K562 (cell line): Measurements from ENCODE around the gene ZNF124. TPM values are rescaled to one million over a fixed set of nuclear protein-coding genes. Genes with fewer than 3 reads are reported as not detected.
A peak's percentile ranks its signal among the peaks of the same experiment; 100 is the strongest.
"Not testable (repeated sequence)": the region's sequence is repeated elsewhere in the genome, so short reads cannot be mapped to it uniquely, and the experiment has no call there.

Experiments
- ATAC-seq: fragments of 200-7000 bp; cut with Tn5 transposase; 3 replicates; pipeline ENCODE4 v1.9.1; 2020; ENCODE audit warnings: moderate library complexity
- BruUV-seq: library from RNA; stranded (reverse); fragments of 400-500 nt; replicated peaks from 2 replicates; lab custom pipeline; 2021; lab: Mats Ljungman, UMichigan
- CTCF ChIA-PET: fragments of 300-600 bp; formaldehyde crosslinking; extraction: SDS; loops from one replicate; lab custom pipeline; 2021; ENCODE audit warnings: low intra/inter-chr PET ratio; lab: Yijun Ruan, JAX
- POLR2A ChIA-PET: fragments of 300-600, 350-650 bp; sonication (Branson Sonifier 250); formaldehyde crosslinking; extraction: SDS; loops from one replicate; lab custom pipeline; 2021; ENCODE audit warnings: antibody characterized with exemption, inconsistent platforms; lab: Yijun Ruan, JAX
- DNase-seq, 4 experiments: peaks; one replicate each; pipeline versions ENCODE4 v3.0.0 to v3.0.0-alpha.2; 2011 to 2018; ENCODE audit warnings: low spot score in 3 of 4, mixed read lengths in 3 of 4; ENCODE audit errors: extremely low read depth in 1 of 4
- FAIRE-seq: peaks from 2 replicates; lab custom pipeline; 2011; peaks lifted over from hg19 to GRCh38; lab: Jason Lieb, UNC
- H2AFZ ChIP-seq: 2 replicates; pipeline ENCODE4 v1.6.0; 2011; ENCODE audit warnings: low read depth, low read length, control low read depth, inconsistent platforms
- H3K27ac ChIP-seq: fragments of 200-600 bp; 3 replicates; pipeline ENCODE4 v1.8.0; 2011; ENCODE audit warnings: low read depth, mild to moderate bottlenecking, control low read depth, inconsistent platforms, low read length, moderate library complexity, mixed read lengths; ENCODE audit errors: extremely low read depth
- H3K27me3 ChIP-seq, 2 experiments: fragments of 300-600 bp in 1 of 2; 2 replicates in 1 of 2; 3 replicates in 1 of 2; pipeline versions ENCODE4 v1.6.0 to v1.8.0; 2011; ENCODE audit warnings: inconsistent platforms in 2 of 2, low read length in 2 of 2, mild to moderate bottlenecking in 1 of 2, mixed read lengths in 1 of 2, moderate library complexity in 1 of 2; ENCODE audit not compliant: control insufficient read depth in 2 of 2, insufficient read depth in 2 of 2
- H3K36me3 ChIP-seq: fragments of 300-600 bp; 3 replicates; pipeline ENCODE4 v1.8.0; 2011; ENCODE audit warnings: mild to moderate bottlenecking, low read length, inconsistent platforms; ENCODE audit not compliant: control insufficient read depth, insufficient read depth
- H3K4me1 ChIP-seq, 2 experiments: fragments of 200-600 bp in 1 of 2; replicated peaks in 1 of 2; 2 replicates in 1 of 2; 3 replicates in 1 of 2; pipeline versions ENCODE4 v1.5.1 to v1.8.0; 2011; ENCODE audit warnings: inconsistent platforms in 2 of 2, low read length in 2 of 2, mild to moderate bottlenecking in 1 of 2, mixed read lengths in 1 of 2, moderate library complexity in 1 of 2; ENCODE audit not compliant: control insufficient read depth in 2 of 2, insufficient read depth in 2 of 2
- H3K4me2 ChIP-seq: 2 replicates; pipeline ENCODE4 v1.6.1; 2011; ENCODE audit warnings: low read length, control low read depth, inconsistent platforms, mixed read lengths; ENCODE audit not compliant: insufficient read depth
- H3K4me3 ChIP-seq: fragments of 200-600 bp; sonication (generic), shearing (Covaris generic); 2 replicates; pipeline ENCODE4 v1.5.1; 2016; ENCODE audit warnings: control low read depth, inconsistent platforms
- H3K79me2 ChIP-seq: fragments of 200-600 bp; 3 replicates; pipeline ENCODE4 v1.8.0; 2011; ENCODE audit warnings: low read length, inconsistent platforms; ENCODE audit not compliant: control insufficient read depth, insufficient read depth
- H3K9ac ChIP-seq, 2 experiments: 2 replicates each; pipeline versions ENCODE4 v1.6.0 to v1.6.1; 2011; ENCODE audit warnings: low read depth in 2 of 2, low read length in 2 of 2, control low read depth in 1 of 2, inconsistent platforms in 1 of 2, mild to moderate bottlenecking in 1 of 2, mixed read lengths in 1 of 2; ENCODE audit not compliant: insufficient read depth in 1 of 2
- H3K9me1 ChIP-seq: one replicate; pipeline ENCODE4 v1.6.0; 2011; ENCODE audit warnings: inconsistent platforms, mild to moderate bottlenecking, low read length, moderate library complexity; ENCODE audit not compliant: control insufficient read depth, insufficient read depth
- H3K9me3 ChIP-seq: replicated peaks from 2 replicates; pipeline ENCODE4 v1.5.1; 2011; ENCODE audit warnings: low read depth, low read length, inconsistent platforms; ENCODE audit not compliant: control insufficient read depth, insufficient read depth
- H4K20me1 ChIP-seq: replicated peaks from 2 replicates; pipeline ENCODE4 v1.6.1; 2011; ENCODE audit warnings: low read length, inconsistent platforms, mixed read lengths; ENCODE audit not compliant: control insufficient read depth, insufficient read depth
- BCOR ChIP-seq: fragments of 450-650 bp; IDR thresholded peaks from 2 replicates; pipeline ENCODE4 v1.6.1; 2016
- CBFA2T2 ChIP-seq: fragments of 450-650 bp; conservative IDR thresholded peaks from 2 replicates; pipeline ENCODE4 v1.6.1; 2017; ENCODE audit warnings: mild to moderate bottlenecking
- CBFA2T3 ChIP-seq: fragments of 450-650 bp; IDR thresholded peaks from 2 replicates; pipeline ENCODE4 v1.6.1; 2017
- HDAC1 ChIP-seq, 2 experiments: fragments of 450-650 bp; IDR thresholded peaks; 2 replicates each; pipeline ENCODE4 v1.6.1; 2016 to 2017; ENCODE audit warnings: inconsistent platforms in 1 of 2, mild to moderate bottlenecking in 1 of 2, moderate library complexity in 1 of 2
- HDAC2 ChIP-seq: fragments of 450-650 bp; IDR thresholded peaks from 2 replicates; pipeline ENCODE4 v1.6.1; 2016; ENCODE audit warnings: mild to moderate bottlenecking
- KDM1A ChIP-seq, 2 experiments: fragments of 450-650 bp; IDR thresholded peaks; 2 replicates each; pipeline ENCODE4 v1.6.1; 2016; ENCODE audit warnings: mild to moderate bottlenecking in 2 of 2
- MTA2 ChIP-seq: fragments of 450-650 bp; IDR thresholded peaks from 2 replicates; pipeline ENCODE4 v1.6.1; 2016; ENCODE audit warnings: low read depth
- NCOR1 ChIP-seq: fragments of 450-650 bp; IDR thresholded peaks from 2 replicates; pipeline ENCODE4 v1.6.1; 2016; ENCODE audit warnings: mild to moderate bottlenecking, moderate library complexity
- NFIC ChIP-seq: fragments of 450-650 bp; IDR thresholded peaks from 2 replicates; pipeline ENCODE4 v1.6.1; 2017; ENCODE audit warnings: mild to moderate bottlenecking, inconsistent platforms
- NONO ChIP-seq, 2 experiments: fragments of 200-400 bp in 1 of 2; fragments of 450-650 bp in 1 of 2; formaldehyde crosslinking in 1 of 2; IDR thresholded peaks; 2 replicates each; pipeline ENCODE4 v1.6.1; 2017; ENCODE audit warnings: low read depth in 2 of 2, mild to moderate bottlenecking in 2 of 2, moderate library complexity in 2 of 2, low read length in 1 of 2
- NR2C2 ChIP-seq, 2 experiments: fragments of 200-800 bp in 1 of 2; sonication (Bioruptor generic) in 1 of 2; sonication (generic) in 1 of 2; formaldehyde crosslinking in 1 of 2; IDR thresholded peaks; 2 replicates each; pipeline versions ENCODE4 v1.6.1 to v1.8.0; 2016 to 2022; ENCODE audit warnings: mild to moderate bottlenecking in 1 of 2, missing compliant biosample characterization in 1 of 2, missing genetic modification characterization in 1 of 2, missing genetic modification reagents in 1 of 2
- SMAD4 ChIP-seq: fragments of 250-450 bp; sonication (Bioruptor Pico); conservative IDR thresholded peaks from 2 replicates; pipeline ENCODE4 v1.8.0; 2021; ENCODE audit warnings: inconsistent platforms, mild to moderate bottlenecking, moderate library complexity
- SOX6 ChIP-seq: fragments of 450-650 bp; IDR thresholded peaks from 2 replicates; pipeline ENCODE4 v1.6.1; 2014; ENCODE audit warnings: mild to moderate bottlenecking
- TAL1 ChIP-seq: fragments of 450-650 bp; IDR thresholded peaks from 2 replicates; pipeline ENCODE4 v1.6.1; 2016; ENCODE audit warnings: mild to moderate bottlenecking
- TCF3 ChIP-seq: sonication (generic); formaldehyde crosslinking; IDR thresholded peaks from 2 replicates; pipeline ENCODE4 v1.4.0; 2020; ENCODE audit warnings: mild to moderate bottlenecking, missing genetic modification reagents
- TRIM24 ChIP-seq, 2 experiments: fragments of 450-650 bp; IDR thresholded peaks; 2 replicates each; pipeline ENCODE4 v1.6.1; 2016
- WGBS: fragments of 100-300 bp; shearing (Covaris generic); methylation state at CpG from one replicate; pipeline ENCODE4 v1.1.6; 2016; ENCODE audit warnings: low coverage, mixed read lengths; ENCODE audit not compliant: insufficient coverage; ENCODE audit errors: missing lambda C conversion rate; 5-methylcytosine and 5-hydroxymethylcytosine counted together
- in situ Hi-C: fragments of 300-500 bp; cut with MboI; formaldehyde crosslinking; loops from 4 replicates; pipeline ENCODE4 v1.15.0; 2018; ENCODE audit warnings: inconsistent platforms, mixed read lengths
- intact Hi-C: fragments of 100-400 bp; cut with micrococcal nuclease; formaldehyde crosslinking; loops from 2 replicates; pipeline ENCODE4 v1.14.2; 2022
- polyA plus RNA-seq, 8 experiments: library from polyadenylated mRNA; depleted of rRNA in 4 of 8; stranded (reverse) in 5 of 8; unstranded in 3 of 8; fragments of >200 nt; fragmentation: Nextera tagmentation in 2 of 8; fragmentation: Illumina TruSeq in 1 of 8; extraction: Ambion mirVana in 2 of 8; extraction: Trizol in 1 of 8; gene quantifications; 2 replicates each; pipeline versions ENCODE4 v1.2.1 to v1.2.3, GENCODE V29; 2011 to 2014; ENCODE audit warnings: inconsistent platforms in 1 of 8, missing spikeins in 1 of 8
- total RNA-seq, 7 experiments: library from RNA; depleted of rRNA in 6 of 7; stranded (reverse); fragments of >200 nt in 6 of 7; fragmentation: Illumina TruSeq in 2 of 7; extraction: Trizol in 2 of 7; gene quantifications; 2 replicates each; pipeline versions ENCODE4 v1.2.1 to v1.2.3, GENCODE V29; 2011 to 2021; ENCODE audit warnings: low replicate concordance in 1 of 7
- TF ChIP-seq, protein P1 (sequence below), 2 experiments: fragments of 450-650 bp; IDR thresholded peaks; 2 replicates each; pipeline ENCODE4 v1.6.1; 2018; ENCODE audit warnings: mild to moderate bottlenecking in 2 of 2, low read depth in 1 of 2; ENCODE audit not compliant: partially characterized antibody in 2 of 2
- TF ChIP-seq, protein P2 (sequence below), 2 experiments: fragments of 450-650 bp; conservative IDR thresholded peaks; 2 replicates each; pipeline ENCODE4 v1.6.1; 2017; ENCODE audit warnings: mild to moderate bottlenecking in 2 of 2, moderate library complexity in 2 of 2

ZNF124 gene
- total and polyA plus RNA-seq, 9 of the 15 experiments (the other 6 are each of a cell fraction or from before 2014, with no cell fraction given), result 7.6 to 71.5 (median 20.2) TPM

DNA sequence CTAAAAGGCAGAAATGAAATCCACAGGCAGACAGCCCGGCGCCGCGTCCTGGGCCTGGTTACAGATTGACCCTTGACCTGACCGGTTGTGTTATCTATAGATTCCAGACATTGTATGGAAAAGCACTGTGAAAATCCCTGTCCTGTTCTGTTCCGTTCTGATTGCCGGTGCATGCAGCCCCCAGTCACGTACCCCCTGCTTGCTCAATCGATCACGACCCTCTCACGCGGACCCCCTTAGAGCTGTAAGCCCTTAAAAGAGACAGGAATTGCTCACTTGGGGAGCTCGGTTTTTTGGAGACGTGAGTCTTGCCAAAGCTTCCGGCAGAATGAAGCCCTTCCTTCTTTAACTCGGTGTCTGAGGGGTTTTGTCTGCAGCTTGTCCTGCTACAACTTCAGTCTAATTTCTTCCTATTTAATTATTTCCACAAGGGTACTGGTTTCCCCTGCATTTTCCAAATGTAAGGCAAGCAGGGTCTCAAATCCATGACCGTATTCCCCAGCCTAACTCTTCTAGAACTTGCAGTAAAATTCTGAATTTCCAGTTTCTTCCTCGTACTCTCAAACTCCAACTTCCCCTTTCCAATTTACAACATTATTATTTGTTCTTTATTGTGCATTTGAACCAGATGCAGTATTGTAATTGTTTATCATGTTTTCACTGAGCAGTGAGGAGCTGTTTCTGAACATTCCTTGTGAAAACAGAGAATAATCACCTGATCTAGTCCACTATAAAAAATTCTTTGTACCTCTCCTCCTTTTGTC lies 44.1 kb downstream of the ZNF124 start:
- H3K27me3 ChIP-seq; H2AFZ ChIP-seq; DNase-seq; FAIRE-seq; CTCF ChIA-PET; H3K9me1 ChIP-seq; H3K9ac ChIP-seq; H4K20me1 ChIP-seq; H3K27ac ChIP-seq; H3K9me3 ChIP-seq; H3K36me3 ChIP-seq; H3K4me1 ChIP-seq; intact Hi-C loops; H3K79me2 ChIP-seq; TF ChIP-seq NR2C2 (tag; IDR thresholded peaks at IDR 0.05): not testable (repeated sequence)
- in situ Hi-C loops, result loop anchor here (5.0 kb wide), 1 partner anchor 45 kb away; the partner anchor contains the start of gene ZNF124
- ATAC-seq, result peak; percentile 56
- WGBS, result 21% methylated on average over 11 of the region's 18 CpGs
- POLR2A ChIA-PET, result interaction anchor here (0.7 to 1.0 kb wide), 2 partner anchors 41 to 196 kb away, joined by 3 to 5 read pairs; no protein-coding TSS in a partner anchor
- Histone ChIP-seq H3K4me2 (peak overlapping the region; percentile 37; the same call in 1 of the 2 replicates), H3K4me3 (peak overlapping the region; percentile 30; the same call in 1 of the 2 replicates)
- BruUV-seq, result TSS peak; percentile 93
- peak; percentile 64; the same call in 1 of the 2 replicates for TF ChIP-seq NR2C2 (CRISPR knock-in tag; IDR thresholded peaks at IDR 0.05)
- 0 out of 4 replicates have a peak, but pooled peaks of 1 of the 2 experiments have one; percentile 30 for TF ChIP-seq NONO (IDR thresholded peaks at IDR 0.05; ENCODE audit: low read depth in 2 of 2, low read length in 1 of 2)
- TF ChIP-seq SOX6, result peak; percentile 41; the same call in 1 of the 2 replicates
- peak; percentile 79 for TF ChIP-seq CBFA2T2
- peak; percentile 64; the same call in 1 of the 2 replicates for TF ChIP-seq BCOR
- peak; percentile 38; the same call in 1 of the 2 replicates for TF ChIP-seq NFIC
- peak; percentile 79 for TF ChIP-seq TAL1
- peak; percentile 97 for TF ChIP-seq KDM1A (IDR thresholded peaks at IDR 0.05)
- peak; percentile 85 for TF ChIP-seq CBFA2T3
- TF ChIP-seq, protein P1, sequence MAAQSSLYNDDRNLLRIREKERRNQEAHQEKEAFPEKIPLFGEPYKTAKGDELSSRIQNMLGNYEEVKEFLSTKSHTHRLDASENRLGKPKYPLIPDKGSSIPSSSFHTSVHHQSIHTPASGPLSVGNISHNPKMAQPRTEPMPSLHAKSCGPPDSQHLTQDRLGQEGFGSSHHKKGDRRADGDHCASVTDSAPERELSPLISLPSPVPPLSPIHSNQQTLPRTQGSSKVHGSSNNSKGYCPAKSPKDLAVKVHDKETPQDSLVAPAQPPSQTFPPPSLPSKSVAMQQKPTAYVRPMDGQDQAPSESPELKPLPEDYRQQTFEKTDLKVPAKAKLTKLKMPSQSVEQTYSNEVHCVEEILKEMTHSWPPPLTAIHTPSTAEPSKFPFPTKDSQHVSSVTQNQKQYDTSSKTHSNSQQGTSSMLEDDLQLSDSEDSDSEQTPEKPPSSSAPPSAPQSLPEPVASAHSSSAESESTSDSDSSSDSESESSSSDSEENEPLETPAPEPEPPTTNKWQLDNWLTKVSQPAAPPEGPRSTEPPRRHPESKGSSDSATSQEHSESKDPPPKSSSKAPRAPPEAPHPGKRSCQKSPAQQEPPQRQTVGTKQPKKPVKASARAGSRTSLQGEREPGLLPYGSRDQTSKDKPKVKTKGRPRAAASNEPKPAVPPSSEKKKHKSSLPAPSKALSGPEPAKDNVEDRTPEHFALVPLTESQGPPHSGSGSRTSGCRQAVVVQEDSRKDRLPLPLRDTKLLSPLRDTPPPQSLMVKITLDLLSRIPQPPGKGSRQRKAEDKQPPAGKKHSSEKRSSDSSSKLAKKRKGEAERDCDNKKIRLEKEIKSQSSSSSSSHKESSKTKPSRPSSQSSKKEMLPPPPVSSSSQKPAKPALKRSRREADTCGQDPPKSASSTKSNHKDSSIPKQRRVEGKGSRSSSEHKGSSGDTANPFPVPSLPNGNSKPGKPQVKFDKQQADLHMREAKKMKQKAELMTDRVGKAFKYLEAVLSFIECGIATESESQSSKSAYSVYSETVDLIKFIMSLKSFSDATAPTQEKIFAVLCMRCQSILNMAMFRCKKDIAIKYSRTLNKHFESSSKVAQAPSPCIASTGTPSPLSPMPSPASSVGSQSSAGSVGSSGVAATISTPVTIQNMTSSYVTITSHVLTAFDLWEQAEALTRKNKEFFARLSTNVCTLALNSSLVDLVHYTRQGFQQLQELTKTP (IDR thresholded peaks at IDR 0.05; ENCODE audit: low read depth in 1 of 2, partially characterized antibody in 2 of 2), result peak in 1 of 2 experiments; percentile 39
- TF ChIP-seq, protein P2, sequence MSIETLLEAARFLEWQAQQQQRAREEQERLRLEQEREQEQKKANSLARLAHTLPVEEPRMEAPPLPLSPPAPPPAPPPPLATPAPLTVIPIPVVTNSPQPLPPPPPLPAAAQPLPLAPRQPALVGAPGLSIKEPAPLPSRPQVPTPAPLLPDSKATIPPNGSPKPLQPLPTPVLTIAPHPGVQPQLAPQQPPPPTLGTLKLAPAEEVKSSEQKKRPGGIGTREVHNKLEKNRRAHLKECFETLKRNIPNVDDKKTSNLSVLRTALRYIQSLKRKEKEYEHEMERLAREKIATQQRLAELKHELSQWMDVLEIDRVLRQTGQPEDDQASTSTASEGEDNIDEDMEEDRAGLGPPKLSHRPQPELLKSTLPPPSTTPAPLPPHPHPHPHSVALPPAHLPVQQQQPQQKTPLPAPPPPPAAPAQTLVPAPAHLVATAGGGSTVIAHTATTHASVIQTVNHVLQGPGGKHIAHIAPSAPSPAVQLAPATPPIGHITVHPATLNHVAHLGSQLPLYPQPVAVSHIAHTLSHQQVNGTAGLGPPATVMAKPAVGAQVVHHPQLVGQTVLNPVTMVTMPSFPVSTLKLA (conservative IDR thresholded peaks at IDR 0.05), result peak in 1 of 2 experiments; percentile 50; a peak in 1 of 4 replicates
- TF ChIP-seq MTA2, result peak; percentile 63
- TF ChIP-seq TRIM24 (IDR thresholded peaks at IDR 0.05), result peak in 1 of 2 experiments; percentile 50; a peak in 1 of 4 replicates
- TF ChIP-seq NCOR1, result peak; percentile 73
- peak; percentile 79 for TF ChIP-seq HDAC2
- peak; percentile 57 for TF ChIP-seq TCF3
- TF ChIP-seq SMAD4, result peak; percentile 86
- TF ChIP-seq HDAC1 (IDR thresholded peaks at IDR 0.05), result peak in 1 of 2 experiments; percentile 86; a peak in 2 of 4 replicates
